Chondrocyte (in vitro differentiated cells): ENCODE results near the gene IZUMO4. TPM values are rescaled to one million over a fixed set of nuclear protein-coding genes. Genes with fewer than 3 reads are reported as not detected.
"Not testable (repeated sequence)": the region's sequence is repeated elsewhere in the genome, so short reads cannot be mapped to it uniquely, and the experiment has no call there.

ENCODE experiments used
- DNase-seq: peaks from one replicate; pipeline ENCODE4 v3.0.0; 2021; ENCODE audit warnings: mixed read lengths, low spot score
- H3K27ac Mint-ChIP-seq: one replicate; pipeline ENCODE4 v1.8.0; 2021; ENCODE audit warnings: mild to moderate bottlenecking, moderate library complexity, mixed read lengths; ENCODE audit not compliant: unreplicated experiment
- H3K27me3 Mint-ChIP-seq: 2 replicates; pipeline ENCODE4 v1.8.0; 2021; ENCODE audit warnings: low read depth, mixed read lengths
- H3K36me3 Mint-ChIP-seq: 2 replicates; pipeline ENCODE4 v1.8.0; 2021; ENCODE audit warnings: low read depth, mixed read lengths
- H3K4me1 Mint-ChIP-seq: 2 replicates; pipeline ENCODE4 v1.8.0; 2021; ENCODE audit warnings: low read depth, mild to moderate bottlenecking, mixed read lengths
- H3K4me3 Mint-ChIP-seq: one replicate; pipeline ENCODE4 v1.8.0; 2021; ENCODE audit warnings: mild to moderate bottlenecking, moderate library complexity, mixed read lengths; ENCODE audit not compliant: unreplicated experiment
- H3K9me3 Mint-ChIP-seq: 2 replicates; pipeline ENCODE4 v1.8.0; 2021; ENCODE audit warnings: low read depth, mixed read lengths
- CTCF ChIP-seq: fragments of 200-600 bp; sonication (generic); IDR thresholded peaks from 2 replicates; pipeline ENCODE4 v1.5.0; 2021; ENCODE audit warnings: antibody characterized with exemption, mild to moderate bottlenecking, moderate library complexity
- total RNA-seq: library from RNA; stranded (reverse); gene quantifications from 3 replicates; pipeline ENCODE4 v1.2.1, GENCODE V29; 2021

The IZUMO4 gene
- total RNA-seq, 1 donor from 2014 or later = 3.2 TPM

DNA sequence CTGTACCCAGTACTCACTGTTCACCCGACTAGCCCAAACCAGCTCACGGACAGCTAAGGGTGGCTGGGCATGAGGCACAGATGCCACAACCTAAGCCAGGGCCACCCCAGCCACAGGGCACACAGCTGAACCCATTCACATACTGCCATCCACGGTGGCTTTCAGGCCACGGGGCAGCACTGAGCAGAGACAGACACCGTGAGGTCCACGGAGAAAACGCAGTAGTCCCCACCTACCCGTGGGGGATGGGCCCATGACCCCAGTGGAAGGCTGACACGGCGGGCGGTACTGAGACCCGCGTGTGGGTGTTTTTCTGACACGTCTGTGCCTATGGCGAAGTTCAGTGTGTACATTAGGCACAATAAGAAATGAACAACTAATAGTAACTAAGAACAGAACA, 25.5 kb downstream of the IZUMO4 start:
- Mint-ChIP-seq H3K27me3 (no peaks in the 10 kb centered on the region), H3K4me1 (no peaks in the 10 kb centered on the region), H3K4me3 (no peak overlapping the region), H3K27ac (no peak overlapping the region), H3K9me3 (no peaks in the 10 kb centered on the region), H3K36me3 (peaks cover 17% of the 10 kb centered on the region)
- peak; percentile 72 for DNase-seq
- no peak for TF ChIP-seq CTCF

- Mint-ChIP-seq H3K9me3 (no peaks in the 10 kb centered on the region), H3K4me1 (no peaks in the 10 kb centered on the region), H3K27ac (no peak overlapping the region), H3K4me3 (no peak overlapping the region), H3K27me3 (no peaks in the 10 kb centered on the region), H3K36me3 (peaks cover 16% of the 10 kb centered on the region)
- TF ChIP-seq CTCF = no peak
- peak; percentile 88 for DNase-seq
Observed at GRCh38 chr19:2122982-2123381, 26.3 kb downstream of the IZUMO4 start.

DNA sequence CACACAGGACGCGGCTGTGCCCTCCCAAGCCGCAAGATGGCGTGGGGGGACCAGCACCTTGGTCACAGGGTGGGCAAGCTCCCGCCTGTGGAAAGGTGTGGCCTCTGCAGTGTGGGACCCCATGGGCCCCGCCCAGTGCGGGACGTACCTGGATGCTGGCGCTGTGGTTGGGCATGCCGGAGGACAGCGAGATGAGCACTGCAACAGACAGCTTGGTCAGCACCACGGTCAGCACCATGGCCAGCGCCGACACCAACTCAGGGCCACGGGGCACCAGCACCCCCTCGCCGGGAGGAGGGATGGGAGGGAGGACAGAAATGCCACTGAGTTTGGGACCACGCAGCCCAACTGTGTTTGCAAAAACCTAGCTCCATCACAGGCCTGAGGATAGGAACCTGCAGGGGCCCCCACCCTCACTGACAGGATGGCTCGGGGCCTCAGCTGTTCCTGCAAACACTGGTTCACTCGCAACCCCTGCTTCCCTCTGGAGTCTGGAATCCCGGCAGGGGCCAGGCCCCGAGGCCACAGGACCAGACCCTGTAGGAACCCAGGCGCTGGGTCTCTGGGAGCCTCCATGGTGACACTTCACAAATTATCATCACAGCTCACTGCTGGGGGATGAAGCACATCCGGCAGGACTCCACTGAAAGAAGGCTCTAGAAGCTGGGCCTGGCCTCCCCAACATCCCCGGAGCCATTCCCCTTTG, 27.1 kb downstream of the IZUMO4 start:
- Mint-ChIP-seq H3K9me3 (no peaks in the 10 kb centered on the region), H3K27ac (no peak overlapping the region), H3K4me1 (no peaks in the 10 kb centered on the region), H3K36me3 (peaks cover 11% of the 10 kb centered on the region), H3K4me3 (no peak overlapping the region), H3K27me3 (no peaks in the 10 kb centered on the region)
- no peak for TF ChIP-seq CTCF
- DNase-seq = peak; percentile 91

DNA sequence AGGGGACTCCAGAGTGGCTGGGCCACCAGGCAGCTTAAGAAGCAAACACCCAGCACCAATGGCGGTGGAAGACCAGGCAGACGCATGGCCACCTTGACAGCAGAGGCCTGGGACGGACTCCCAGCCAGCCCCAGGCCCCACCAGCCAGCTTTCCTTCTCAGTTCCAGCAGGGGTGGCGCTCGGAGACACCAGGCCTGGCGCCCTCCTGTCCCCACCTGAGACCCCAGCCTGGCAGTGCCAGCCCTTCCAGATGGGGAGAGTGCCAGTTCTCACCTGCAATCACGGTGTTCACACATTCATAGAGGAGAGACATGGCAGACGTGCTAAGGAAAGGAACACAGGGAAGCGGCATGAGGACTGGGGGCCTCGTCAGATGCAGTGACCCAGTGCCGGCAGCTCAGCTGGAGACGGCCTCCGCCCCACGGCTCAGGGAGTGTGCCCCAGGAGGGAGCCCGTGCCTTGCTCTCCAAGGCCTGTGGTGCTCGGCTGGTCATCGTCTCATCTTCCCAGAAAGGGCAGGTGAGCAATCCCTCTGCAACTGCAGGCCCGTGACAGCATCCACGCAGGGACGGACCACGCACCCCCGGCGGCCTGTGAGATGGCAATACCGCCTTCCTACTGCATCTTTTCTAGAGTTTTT, 30.3 kb downstream of the IZUMO4 start:
- Mint-ChIP-seq H3K27ac (no peak overlapping the region), H3K4me3 (no peak overlapping the region), H3K9me3 (no peaks in the 10 kb centered on the region), H3K27me3 (no peaks in the 10 kb centered on the region), H3K4me1 (no peaks in the 10 kb centered on the region), H3K36me3 (peaks cover 6% of the 10 kb centered on the region)
- DNase-seq = no peak
- TF ChIP-seq CTCF = no peak

GRCh38 chr19:2127758-2128157, 31.0 kb downstream of the IZUMO4 start:
- Mint-ChIP-seq H3K4me3 (no peak overlapping the region), H3K27ac (no peak overlapping the region), H3K27me3 (no peaks in the 10 kb centered on the region), H3K9me3 (no peaks in the 10 kb centered on the region), H3K4me1 (no peaks in the 10 kb centered on the region), H3K36me3 (peaks cover 10% of the 10 kb centered on the region)
- no peak for TF ChIP-seq CTCF
- no peak for DNase-seq

- H3K9me3 Mint-ChIP-seq, H3K27me3 Mint-ChIP-seq, H3K27ac Mint-ChIP-seq, H3K4me1 Mint-ChIP-seq, H3K4me3 Mint-ChIP-seq, DNase-seq, H3K36me3 Mint-ChIP-seq: not testable (repeated sequence)
Observed at GRCh38 chr19:2128252-2128651, 31.5 kb downstream of the IZUMO4 start.
